Astrocyte (in vitro differentiated cells and primary cell): Measurements from ENCODE around the gene PPIL4. TPM values are rescaled to one million over a fixed set of nuclear protein-coding genes. Genes with fewer than 3 reads are reported as not detected.

Experiments
- DNase-seq: peaks from one replicate; pipeline ENCODE4 v3.0.0-alpha.2; 2010; ENCODE audit warnings: low read depth
- FAIRE-seq: peaks from 2 replicates; lab custom pipeline; 2011; peaks lifted over from hg19 to GRCh38; lab: Jason Lieb, UNC
- H2AFZ ChIP-seq: 2 replicates; pipeline ENCODE4 v1.6.0; 2012; ENCODE audit warnings: low read depth, low read length, inconsistent platforms
- H3K27ac ChIP-seq: 2 replicates; pipeline ENCODE4 v1.5.1; 2011; ENCODE audit warnings: low read depth, low read length, inconsistent platforms
- H3K27me3 ChIP-seq: 2 replicates; pipeline ENCODE4 v1.6.0; 2011; ENCODE audit warnings: low read length, inconsistent platforms; ENCODE audit not compliant: insufficient read depth
- H3K36me3 ChIP-seq: 2 replicates; pipeline ENCODE4 v1.5.1; 2011; ENCODE audit warnings: low read length, inconsistent platforms; ENCODE audit not compliant: insufficient read depth
- H3K4me1 ChIP-seq: 2 replicates; pipeline ENCODE4 v1.5.1; 2011; ENCODE audit warnings: low read length, inconsistent platforms; ENCODE audit not compliant: insufficient read depth
- H3K4me2 ChIP-seq: 2 replicates; pipeline ENCODE4 v1.6.0; 2012; ENCODE audit warnings: low read length, inconsistent platforms
- H3K4me3 ChIP-seq: 2 replicates; pipeline ENCODE4 v1.5.1; 2011; ENCODE audit warnings: low read depth, mild to moderate bottlenecking, low read length, inconsistent platforms; ENCODE audit not compliant: insufficient read depth
- H3K79me2 ChIP-seq: 2 replicates; pipeline ENCODE4 v1.6.0; 2012; ENCODE audit warnings: mild to moderate bottlenecking, low read length, inconsistent platforms; ENCODE audit not compliant: insufficient read depth
- H3K9ac ChIP-seq: 2 replicates; pipeline ENCODE4 v1.6.0; 2012; ENCODE audit warnings: mild to moderate bottlenecking, low read length, inconsistent platforms
- H3K9me3 ChIP-seq: 2 replicates; pipeline ENCODE4 v1.5.1; 2012; ENCODE audit warnings: low read depth, mild to moderate bottlenecking, low read length, inconsistent platforms; ENCODE audit not compliant: insufficient read depth
- H4K20me1 ChIP-seq: 2 replicates; pipeline ENCODE4 v1.6.0; 2012; ENCODE audit warnings: low read length, inconsistent platforms; ENCODE audit not compliant: insufficient read depth
- H3K27ac Mint-ChIP-seq: one replicate; pipeline ENCODE4 v1.8.0; 2021; ENCODE audit warnings: mild to moderate bottlenecking, mixed read lengths; ENCODE audit not compliant: unreplicated experiment
- H3K27me3 Mint-ChIP-seq: one replicate; pipeline ENCODE4 v1.8.0; 2021; ENCODE audit warnings: low read depth, mixed read lengths; ENCODE audit not compliant: unreplicated experiment
- H3K36me3 Mint-ChIP-seq: one replicate; pipeline ENCODE4 v1.8.0; 2021; ENCODE audit warnings: low read depth, mixed read lengths; ENCODE audit not compliant: unreplicated experiment
- H3K4me1 Mint-ChIP-seq: one replicate; pipeline ENCODE4 v1.8.0; 2021; ENCODE audit warnings: low read depth, mixed read lengths; ENCODE audit not compliant: unreplicated experiment
- H3K4me3 Mint-ChIP-seq: one replicate; pipeline ENCODE4 v1.8.0; 2021; ENCODE audit warnings: mild to moderate bottlenecking, moderate library complexity, mixed read lengths; ENCODE audit not compliant: unreplicated experiment
- H3K9me3 Mint-ChIP-seq: one replicate; pipeline ENCODE4 v1.8.0; 2021; ENCODE audit warnings: mild to moderate bottlenecking, mixed read lengths; ENCODE audit not compliant: unreplicated experiment
- EZH2 ChIP-seq: IDR thresholded peaks from 2 replicates; pipeline ENCODE4 v1.6.1; 2012; ENCODE audit warnings: mild to moderate bottlenecking, low read length, inconsistent platforms; ENCODE audit not compliant: insufficient read depth
- total RNA-seq: library from RNA; stranded (reverse); gene quantifications from 2 replicates; pipeline ENCODE4 v1.2.1, GENCODE V29; 2021
- TF ChIP-seq, protein P1 (sequence below): IDR thresholded peaks from 2 replicates; pipeline ENCODE4 v1.5.1; 2011; ENCODE audit warnings: low read depth, mild to moderate bottlenecking, inconsistent platforms, low read length, moderate library complexity; ENCODE audit not compliant: insufficient read depth

PPIL4 gene
- total RNA-seq, 1 donor from 2014 or later = 39.2 TPM

DNA sequence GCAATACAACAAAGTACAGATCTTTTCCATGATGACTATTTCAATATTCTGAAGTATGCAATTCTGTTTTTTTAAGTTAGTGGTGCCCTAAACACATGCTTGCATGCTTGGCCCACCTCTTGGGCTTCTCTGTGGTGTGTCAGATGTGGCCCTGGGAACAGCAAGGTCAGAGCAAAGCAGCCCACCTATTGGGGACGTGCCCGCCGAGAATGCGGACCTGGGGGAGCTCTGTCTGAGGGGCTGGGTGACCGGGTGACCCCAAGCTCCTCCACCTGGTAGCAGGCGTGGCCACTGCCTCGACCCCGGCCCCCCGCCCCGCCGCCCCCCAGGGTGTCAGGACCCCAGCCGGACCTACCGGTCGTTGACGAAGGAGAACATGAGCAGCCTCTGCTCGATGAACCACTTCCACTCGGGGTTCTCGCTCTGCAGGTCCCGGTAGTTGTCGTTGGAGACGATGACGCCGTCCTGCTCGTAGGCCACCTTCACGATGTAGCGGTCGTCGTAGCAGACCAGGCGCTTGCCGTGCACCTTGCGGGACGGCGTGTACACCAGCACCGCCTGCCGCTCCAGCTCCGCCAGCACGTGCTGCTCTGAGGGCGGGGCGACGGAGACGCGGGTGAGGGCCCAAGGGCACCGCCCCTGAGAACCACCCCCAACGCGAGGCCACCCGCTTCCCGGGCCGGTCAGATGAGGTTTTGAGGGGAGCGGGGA is 89.4 kb downstream of the PPIL4 start:
- H3K79me2 ChIP-seq = no peaks in the 10 kb centered on the region
- Mint-ChIP-seq H3K4me1 (no peaks in the 10 kb centered on the region), H3K36me3 (peaks cover 2% of the 10 kb centered on the region), H3K4me3 (no peak overlapping the region), H3K27me3 (peaks cover 32% of the 10 kb centered on the region), H3K27ac (no peak overlapping the region), H3K9me3 (no peaks in the 10 kb centered on the region)
- peaks cover 17% of the 10 kb centered on the region for H3K4me1 ChIP-seq
- no peak for TF ChIP-seq EZH2
- TF ChIP-seq, protein P1, sequence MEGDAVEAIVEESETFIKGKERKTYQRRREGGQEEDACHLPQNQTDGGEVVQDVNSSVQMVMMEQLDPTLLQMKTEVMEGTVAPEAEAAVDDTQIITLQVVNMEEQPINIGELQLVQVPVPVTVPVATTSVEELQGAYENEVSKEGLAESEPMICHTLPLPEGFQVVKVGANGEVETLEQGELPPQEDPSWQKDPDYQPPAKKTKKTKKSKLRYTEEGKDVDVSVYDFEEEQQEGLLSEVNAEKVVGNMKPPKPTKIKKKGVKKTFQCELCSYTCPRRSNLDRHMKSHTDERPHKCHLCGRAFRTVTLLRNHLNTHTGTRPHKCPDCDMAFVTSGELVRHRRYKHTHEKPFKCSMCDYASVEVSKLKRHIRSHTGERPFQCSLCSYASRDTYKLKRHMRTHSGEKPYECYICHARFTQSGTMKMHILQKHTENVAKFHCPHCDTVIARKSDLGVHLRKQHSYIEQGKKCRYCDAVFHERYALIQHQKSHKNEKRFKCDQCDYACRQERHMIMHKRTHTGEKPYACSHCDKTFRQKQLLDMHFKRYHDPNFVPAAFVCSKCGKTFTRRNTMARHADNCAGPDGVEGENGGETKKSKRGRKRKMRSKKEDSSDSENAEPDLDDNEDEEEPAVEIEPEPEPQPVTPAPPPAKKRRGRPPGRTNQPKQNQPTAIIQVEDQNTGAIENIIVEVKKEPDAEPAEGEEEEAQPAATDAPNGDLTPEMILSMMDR = no peak
- no peaks in the 10 kb centered on the region for H3K27me3 ChIP-seq
- no peaks in the 10 kb centered on the region for H4K20me1 ChIP-seq
- H3K9me3 ChIP-seq = no peaks in the 10 kb centered on the region
- no peak for FAIRE-seq
- H3K4me3 ChIP-seq = no peak overlapping the region
- H3K27ac ChIP-seq = no peak overlapping the region
- H3K9ac ChIP-seq = no peak overlapping the region
- no peak overlapping the region for H2AFZ ChIP-seq
- DNase-seq = no peak
- no peak overlapping the region for H3K4me2 ChIP-seq
- no peaks in the 10 kb centered on the region for H3K36me3 ChIP-seq

DNA sequence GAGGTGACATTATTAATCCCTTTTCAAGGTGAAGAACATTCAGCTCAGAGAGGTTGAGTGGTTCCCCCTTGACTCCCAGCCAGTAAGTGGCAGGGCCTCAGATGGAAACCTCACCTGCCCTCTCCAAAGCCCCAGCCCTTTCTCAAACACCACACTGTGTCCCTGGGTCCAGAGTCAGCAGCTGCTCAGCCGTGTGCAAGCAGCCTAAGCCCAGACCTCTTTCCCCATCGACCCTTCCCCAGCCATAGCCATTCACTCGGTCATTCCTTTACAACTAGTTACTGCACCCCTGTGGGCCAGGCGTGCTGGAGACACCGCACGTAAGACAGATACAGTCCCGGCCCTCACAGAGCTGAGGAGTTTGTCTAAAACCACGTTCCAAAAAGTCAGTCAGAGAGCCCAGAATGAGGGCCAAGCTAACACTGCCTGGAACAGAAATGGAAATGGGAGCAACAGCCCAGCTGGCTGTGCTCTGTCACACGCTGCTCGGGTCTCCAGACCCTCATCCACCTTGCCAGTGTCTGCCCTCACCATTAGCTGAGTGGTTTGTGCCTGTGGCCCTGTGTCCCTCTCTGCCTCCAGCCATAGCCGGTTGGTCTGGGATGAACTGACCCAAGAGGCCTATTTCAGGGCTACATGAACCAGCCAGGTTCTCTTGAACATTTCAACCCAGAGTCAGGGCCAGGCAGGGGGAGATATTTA is 90.7 kb downstream of the PPIL4 start:
- H3K9ac ChIP-seq = no peak overlapping the region
- no peaks in the 10 kb centered on the region for H3K9me3 ChIP-seq
- H3K9me3 Mint-ChIP-seq = no peaks in the 10 kb centered on the region
- no peak overlapping the region for H3K4me3 ChIP-seq
- H2AFZ ChIP-seq = no peak overlapping the region
- H3K4me1 Mint-ChIP-seq = no peaks in the 10 kb centered on the region
- H3K36me3 Mint-ChIP-seq = peaks cover 2% of the 10 kb centered on the region
- FAIRE-seq = no peak
- H3K4me1 ChIP-seq = peaks cover 20% of the 10 kb centered on the region
- no peaks in the 10 kb centered on the region for H3K36me3 ChIP-seq
- no peak for DNase-seq
- no peak overlapping the region for H3K4me3 Mint-ChIP-seq
- no peak for TF ChIP-seq EZH2
- TF ChIP-seq, protein P1 = no peak
- H3K27ac Mint-ChIP-seq = no peak overlapping the region
- no peaks in the 10 kb centered on the region for H3K27me3 ChIP-seq
- H3K27ac ChIP-seq = no peak overlapping the region
- H3K4me2 ChIP-seq = no peak overlapping the region
- H4K20me1 ChIP-seq = no peaks in the 10 kb centered on the region
- H3K27me3 Mint-ChIP-seq = peaks cover 38% of the 10 kb centered on the region
- no peaks in the 10 kb centered on the region for H3K79me2 ChIP-seq

Other genes starting within 250 kb of the PPIL4 start
- gene TAB2, start 228.3 kb downstream of the PPIL4 start, total RNA-seq = 81.8 and 85.7 TPM in 2 replicates
- gene SUMO4, start 145.8 kb downstream of the PPIL4 start, total RNA-seq = 1.4 and 1.6 TPM in 2 replicates
- 0.05 and 0.10 TPM in 2 replicates for gene ZC3H12D, start 61.0 kb downstream of the PPIL4 start, total RNA-seq
- 36.5 and 39.3 TPM in 2 replicates for gene GINM1, start 20.3 kb upstream of the PPIL4 start, total RNA-seq
- gene KATNA1, start 102.7 kb upstream of the PPIL4 start, total RNA-seq = 13.7 and 14.3 TPM in 2 replicates
- 25.6 and 27.9 TPM in 2 replicates for gene LATS1, start 172.1 kb upstream of the PPIL4 start, total RNA-seq
- 38.2 and 39.7 TPM in 2 replicates for gene NUP43, start 200.5 kb upstream of the PPIL4 start, total RNA-seq
- 127 TPM in 2 replicates for gene PCMT1, start 203.7 kb upstream of the PPIL4 start, total RNA-seq